GM18868 (cell line): ENCODE results near the gene STK17A.
A peak's percentile ranks its signal among the peaks of the same experiment; 100 is the strongest.

Experiments
- ATAC-seq: cut with Tn5 transposase; IDR thresholded peaks from one replicate; pipeline ENCODE4 v1.9.1; 2021; ENCODE audit warnings: mild to moderate bottlenecking, moderate library complexity; ENCODE audit not compliant: unreplicated experiment

Gene STK17A

GRCh38 chr7:43582503-43583423, at the start of gene STK17A:
Gene STK17A, plus strand, starts transcription at chr7:43583108. Its CDS starts 136 bp downstream, at chr7:43583244.
- peak; percentile 69 for ATAC-seq

- no peak for ATAC-seq
Measured at GRCh38 chr7:43533801-43534479, 49.0 kb upstream of the STK17A start.

- no peak for ATAC-seq
Measured at GRCh38 chr7:43535031-43535451, 47.9 kb upstream of the STK17A start.

- no peak for ATAC-seq
Measured at GRCh38 chr7:43535810-43536585, 46.9 kb upstream of the STK17A start.

GRCh38 chr7:43536773-43537172, 46.1 kb upstream of the STK17A start:
- no peak for ATAC-seq

- ATAC-seq: no peak
Measured at GRCh38 chr7:43537765-43538403, 45.0 kb upstream of the STK17A start.

- no peak for ATAC-seq
Measured at GRCh38 chr7:43538404-43538771, 44.5 kb upstream of the STK17A start.

GRCh38 chr7:43540471-43540870, 42.4 kb upstream of the STK17A start:
- no peak for ATAC-seq

- ATAC-seq: no peak
Measured at GRCh38 chr7:43542716-43543115, 40.2 kb upstream of the STK17A start.

- no peak for ATAC-seq
Measured at GRCh38 chr7:43546231-43546630, 36.7 kb upstream of the STK17A start.

GRCh38 chr7:43550427-43550826, 32.5 kb upstream of the STK17A start:
- no peak for ATAC-seq

GRCh38 chr7:43552122-43552521, 30.8 kb upstream of the STK17A start:
- ATAC-seq: no peak

- ATAC-seq: no peak
Measured at GRCh38 chr7:43553999-43554398, 28.9 kb upstream of the STK17A start.

- ATAC-seq: no peak
Measured at GRCh38 chr7:43554423-43554822, 28.5 kb upstream of the STK17A start.

GRCh38 chr7:43557831-43558495, 24.9 kb upstream of the STK17A start:
- ATAC-seq: no peak

- ATAC-seq: no peak
Measured at GRCh38 chr7:43559171-43559945, 23.6 kb upstream of the STK17A start.

- no peak for ATAC-seq
Measured at GRCh38 chr7:43559946-43560335, 23.0 kb upstream of the STK17A start.

- no peak for ATAC-seq
Measured at GRCh38 chr7:43560742-43561330, 22.1 kb upstream of the STK17A start.

- ATAC-seq: no peak
Measured at GRCh38 chr7:43562383-43562782, 20.5 kb upstream of the STK17A start.
